ENCODE data around the gene GGACT. TPM values are rescaled to one million over a fixed set of nuclear protein-coding genes. Genes with fewer than 3 reads are reported as not detected.

The GGACT gene
- total RNA-seq, 2 donors from 2014 or later = 5.2 TPM; not detected in 1

DNA sequence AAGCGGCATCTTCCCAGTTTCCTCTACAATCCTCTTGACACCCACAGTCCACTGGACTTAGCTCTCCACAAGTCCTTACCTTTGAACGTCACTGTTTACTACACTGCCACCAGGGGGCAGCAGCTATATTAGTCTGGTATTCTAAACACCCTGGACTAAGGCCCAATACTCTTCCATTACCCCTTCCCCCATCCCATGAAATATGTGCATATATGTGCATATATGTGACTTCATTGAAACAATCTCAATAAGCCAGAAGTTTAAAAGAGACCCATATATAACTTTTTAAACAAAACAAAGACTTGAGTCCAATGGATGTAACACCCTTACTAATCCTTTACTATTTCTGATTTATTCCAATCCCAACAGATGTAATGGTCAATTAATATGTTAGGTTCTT lies 15.5 kb downstream of the GGACT start:
- Mint-ChIP-seq H3K27ac (no peak overlapping the region), H3K36me3 (no peaks in the 10 kb centered on the region), H3K9me3 (no peaks in the 10 kb centered on the region)
- peak; percentile 83 to 91 for ATAC-seq
- peak in 1 of 2 donors; percentile 74 for DNase-seq (ENCODE audit: low spot score in 2 of 2)

DNA sequence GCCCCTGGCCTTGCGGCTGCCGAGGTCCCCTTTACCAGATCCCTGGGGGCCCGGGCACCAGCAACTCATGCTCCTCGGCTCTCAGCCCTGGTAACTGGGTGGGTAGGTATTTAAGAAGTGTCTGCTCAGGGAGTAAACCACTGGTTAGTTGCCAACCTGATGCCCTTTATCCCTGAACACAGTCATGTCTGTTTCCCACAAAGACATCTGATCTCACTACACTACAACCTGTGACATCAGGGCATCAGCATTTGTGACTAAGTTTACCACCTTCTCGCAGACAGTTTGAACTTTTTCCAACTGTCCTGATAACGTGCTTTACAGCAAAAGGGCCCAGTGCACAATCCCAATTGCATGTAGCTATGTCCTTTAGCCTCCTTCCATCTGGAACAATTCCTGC lies 22.0 kb downstream of the GGACT start:
- no peaks in the 10 kb centered on the region for H3K9me3 Mint-ChIP-seq
- ATAC-seq (no peak), DNase-seq (ENCODE audit: low spot score in 2 of 2) (no peak)
- H3K27ac Mint-ChIP-seq = peak overlapping the region in 1 of 2 donors; percentile 45
- H3K36me3 Mint-ChIP-seq = peaks cover 6 to 17% of the 10 kb centered on the region in 2 donors

GRCh38 chr13:100565286-100565685 lies 23.3 kb downstream of the GGACT start:
- H3K9me3 Mint-ChIP-seq = no peaks in the 10 kb centered on the region
- no peak for ATAC-seq

DNA sequence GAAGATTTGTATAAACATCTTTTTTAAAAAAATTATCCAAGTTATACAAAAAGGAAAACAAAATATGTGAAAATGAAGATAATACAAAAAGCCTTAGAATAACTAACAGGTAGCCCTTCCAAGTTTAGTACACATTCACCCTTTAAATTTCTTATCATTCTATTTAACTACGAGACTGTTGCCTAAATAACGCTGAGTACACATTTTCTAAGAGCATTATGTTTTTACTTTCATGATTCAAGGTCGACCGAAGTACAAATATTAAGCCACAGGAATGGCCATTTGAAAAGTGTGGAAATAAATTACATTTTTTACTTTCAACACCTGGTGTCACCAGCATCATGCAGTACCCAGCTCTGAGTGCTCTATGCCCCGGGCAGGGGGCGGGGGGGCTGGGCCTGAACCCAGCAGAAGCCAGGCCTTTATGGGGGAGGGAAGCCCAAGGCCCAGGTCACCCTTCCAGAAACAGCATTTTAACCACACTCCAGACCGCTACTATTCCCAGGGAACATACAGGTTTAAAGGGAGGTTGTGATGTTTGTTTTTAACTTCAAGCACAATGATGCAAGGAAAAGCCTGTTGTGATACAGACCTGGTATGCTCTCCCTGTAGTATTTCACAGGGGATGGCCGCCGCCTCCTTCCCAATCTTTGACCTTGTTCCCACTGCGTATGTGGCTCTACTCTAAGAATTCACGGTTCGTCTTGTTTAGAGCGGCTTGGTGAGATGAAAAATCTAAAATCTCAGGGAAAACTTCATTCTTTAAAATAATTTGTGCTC lies 24.0 kb downstream of the GGACT start:
- H3K27ac Mint-ChIP-seq = no peak overlapping the region
- ATAC-seq = no peak
- H3K9me3 Mint-ChIP-seq = no peaks in the 10 kb centered on the region

More at GRCh38 chr13:100565286-100565685, 23.3 kb downstream of the GGACT start:
- H3K36me3 Mint-ChIP-seq = peaks cover 6 to 17% of the 10 kb centered on the region in 2 donors
- H3K27ac Mint-ChIP-seq = no peak overlapping the region
- no peak for DNase-seq (ENCODE audit: low spot score in 2 of 2)

DNA sequence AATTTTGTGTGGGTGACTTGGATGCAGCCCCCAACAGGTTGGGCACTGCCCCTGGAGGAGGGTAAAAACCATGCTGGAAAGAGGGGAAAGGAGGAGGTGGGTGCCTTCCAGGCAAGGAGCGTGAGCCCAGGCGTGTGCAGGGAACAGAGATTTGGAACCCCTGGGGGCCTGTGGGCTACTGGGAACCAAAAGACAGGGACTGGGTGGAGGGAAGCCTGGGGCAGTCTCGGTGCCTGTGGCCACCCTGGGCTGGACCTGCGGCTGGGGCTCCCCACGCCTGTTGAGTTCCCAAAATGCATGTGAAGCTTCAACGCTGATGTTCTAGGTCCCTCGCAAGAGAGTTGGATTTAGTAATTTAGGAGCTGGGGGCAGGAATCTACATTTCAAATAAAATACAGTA lies 24.8 kb downstream of the GGACT start:
- no peaks in the 10 kb centered on the region for H3K9me3 Mint-ChIP-seq
- peak overlapping the region in 1 of 2 donors; percentile 67 for H3K27ac Mint-ChIP-seq
- DNase-seq (ENCODE audit: low spot score in 2 of 2) (no peak), ATAC-seq (no peak)
- peaks cover 6 to 17% of the 10 kb centered on the region in 2 donors for H3K36me3 Mint-ChIP-seq

More for the DNA sequence above, 24.0 kb downstream of the GGACT start:
- DNase-seq (ENCODE audit: low spot score in 2 of 2) = no peak
- peaks cover 6 to 17% of the 10 kb centered on the region in 2 donors for H3K36me3 Mint-ChIP-seq

GRCh38 chr13:100561599-100562204 lies 26.9 kb downstream of the GGACT start:
- Mint-ChIP-seq H3K36me3 (peaks cover 6 to 11% of the 10 kb centered on the region in 2 donors), H3K9me3 (no peaks in the 10 kb centered on the region), H3K27ac (no peak overlapping the region)
- ATAC-seq (no peak), DNase-seq (ENCODE audit: low spot score in 2 of 2) (no peak)

DNA sequence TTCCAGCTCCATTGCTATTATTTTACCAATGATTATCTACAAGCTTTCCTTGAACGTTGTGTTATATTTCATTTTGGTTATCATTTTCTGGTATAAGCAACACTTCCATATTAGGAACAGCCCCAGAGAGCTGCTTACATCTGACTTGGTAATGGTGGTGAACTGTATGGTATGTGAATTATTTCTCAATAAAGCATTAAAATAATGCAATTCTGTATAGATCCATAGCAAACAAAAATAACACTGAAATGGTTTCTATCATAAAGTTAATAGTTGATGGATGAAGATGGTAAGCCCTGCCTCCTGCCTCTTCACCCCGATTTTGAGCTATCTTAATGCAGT lies 27.5 kb downstream of the GGACT start:
- ATAC-seq = no peak
- Mint-ChIP-seq H3K27ac (no peak overlapping the region), H3K9me3 (no peaks in the 10 kb centered on the region), H3K36me3 (peaks cover 2 to 5% of the 10 kb centered on the region in 2 donors)
- no peak for DNase-seq (ENCODE audit: low spot score in 2 of 2)

DNA sequence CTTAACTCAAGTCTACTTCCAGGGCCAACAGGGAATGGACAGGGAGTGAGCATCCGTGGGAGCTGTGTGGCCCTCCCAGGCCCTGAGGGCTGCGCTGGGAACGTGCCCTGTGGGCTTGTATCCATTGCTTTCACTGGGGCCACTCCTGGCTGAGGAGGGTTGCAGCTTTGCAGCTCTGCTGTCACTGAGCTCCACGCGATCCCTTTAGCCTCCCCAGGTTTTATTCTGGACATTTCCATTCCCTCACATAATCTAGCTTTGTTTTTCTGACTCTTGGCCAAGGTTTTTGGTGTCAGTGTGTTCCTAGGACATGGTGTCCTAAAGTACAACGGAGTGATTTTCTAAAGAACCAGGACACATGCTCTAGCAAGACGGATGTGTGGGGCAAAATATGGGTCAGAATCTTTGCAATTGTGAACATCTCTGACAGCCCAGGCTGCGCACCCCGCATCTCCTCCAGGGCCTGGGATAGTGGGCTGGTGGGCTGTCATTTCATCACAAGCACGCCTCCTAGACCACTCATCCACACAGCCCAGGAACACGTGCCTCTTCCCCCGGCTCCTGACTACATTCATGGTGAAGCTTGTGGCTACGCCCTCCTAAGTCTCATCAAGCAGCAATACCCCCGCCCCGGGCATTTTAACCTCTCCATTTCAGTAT lies 28.0 kb downstream of the GGACT start:
- H3K9me3 Mint-ChIP-seq = no peaks in the 10 kb centered on the region
- H3K27ac Mint-ChIP-seq = no peak overlapping the region
- ATAC-seq = no peak
- no peak for DNase-seq (ENCODE audit: low spot score in 2 of 2)
- H3K36me3 Mint-ChIP-seq = peaks cover 0 to under 1% of the 10 kb centered on the region in 2 donors

GRCh38 chr13:100559886-100560285 lies 28.7 kb downstream of the GGACT start:
- no peaks in the 10 kb centered on the region for H3K9me3 Mint-ChIP-seq
- H3K27ac Mint-ChIP-seq = no peak overlapping the region
- no peaks in the 10 kb centered on the region for H3K36me3 Mint-ChIP-seq
- DNase-seq (ENCODE audit: low spot score in 2 of 2) (no peak), ATAC-seq (no peak)

- ATAC-seq (no peak), DNase-seq (ENCODE audit: low spot score in 2 of 2) (no peak)
- Mint-ChIP-seq H3K9me3 (no peaks in the 10 kb centered on the region), H3K36me3 (peaks cover 0 to 6% of the 10 kb centered on the region in 2 donors), H3K27ac (no peak overlapping the region)
Observed at GRCh38 chr13:100552755-100553154, 35.8 kb downstream of the GGACT start.

- peaks cover 0 to under 1% of the 10 kb centered on the region in 2 donors for H3K36me3 Mint-ChIP-seq
- ATAC-seq (no peak), DNase-seq (ENCODE audit: low spot score in 2 of 2) (no peak)
- H3K27ac Mint-ChIP-seq = no peak overlapping the region
- H3K9me3 Mint-ChIP-seq = no peaks in the 10 kb centered on the region
Observed at GRCh38 chr13:100549316-100549715, 39.3 kb downstream of the GGACT start.

DNA sequence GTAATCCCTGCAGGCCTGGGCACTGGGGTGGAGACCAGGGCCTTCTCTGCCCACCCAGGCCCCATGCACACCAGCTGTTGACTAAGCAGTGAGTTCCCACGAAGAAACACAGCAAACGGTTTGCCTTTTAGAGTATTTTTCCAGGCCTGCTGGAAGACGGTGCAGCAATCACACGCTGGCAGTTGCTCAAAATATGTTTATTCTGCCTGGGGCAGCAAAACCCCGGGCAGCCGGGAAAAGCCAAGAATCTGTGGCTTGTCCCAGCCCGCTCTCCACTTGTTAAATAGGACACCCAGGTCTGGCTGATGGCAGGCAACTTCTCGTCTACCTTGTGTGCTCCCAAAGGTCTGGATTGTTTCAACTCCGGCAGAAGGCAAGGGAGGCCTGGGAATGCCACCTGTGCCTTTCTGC lies 40.8 kb downstream of the GGACT start:
- Mint-ChIP-seq H3K27ac (no peak overlapping the region), H3K9me3 (no peaks in the 10 kb centered on the region), H3K36me3 (no peaks in the 10 kb centered on the region)
- ATAC-seq (no peak), DNase-seq (ENCODE audit: low spot score in 2 of 2) (no peak)

DNA sequence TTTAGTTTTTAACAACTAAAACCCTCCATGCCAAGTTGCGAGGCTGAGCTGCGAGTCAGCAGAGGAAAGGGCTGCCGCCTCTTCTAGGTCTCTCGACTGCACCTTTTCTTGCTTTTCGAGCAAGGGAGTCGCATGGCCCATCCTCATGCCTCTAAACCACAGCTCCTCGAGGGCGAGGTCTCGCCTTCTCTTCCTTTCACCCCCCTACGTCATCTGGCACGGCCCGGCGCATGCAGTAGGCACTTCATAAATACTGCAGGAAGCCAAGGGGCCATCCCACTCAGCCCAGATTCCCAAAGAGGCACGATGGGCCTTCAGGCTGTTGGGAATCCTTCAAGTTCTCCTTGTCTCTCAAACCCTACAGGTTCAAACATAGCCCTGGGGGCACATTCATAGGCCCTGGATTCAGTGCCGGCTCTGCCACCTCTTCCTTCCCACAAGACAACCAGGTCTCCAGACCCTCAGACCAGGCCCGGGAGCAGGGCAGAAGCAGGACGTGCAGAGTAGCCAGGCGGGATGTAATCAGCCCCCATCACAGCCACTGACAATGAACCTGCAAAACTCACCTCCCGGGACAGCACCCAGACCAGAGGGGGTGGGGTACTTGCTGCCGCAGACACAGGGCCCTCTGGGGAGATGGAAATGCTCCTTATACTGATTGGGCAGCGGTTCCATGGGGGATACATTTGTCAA lies 41.7 kb downstream of the GGACT start:
- DNase-seq (ENCODE audit: low spot score in 2 of 2) = no peak
- ATAC-seq = no peak
- no peaks in the 10 kb centered on the region for H3K36me3 Mint-ChIP-seq
- H3K27ac Mint-ChIP-seq = peak overlapping the region in 1 of 2 donors; percentile 85
- no peaks in the 10 kb centered on the region for H3K9me3 Mint-ChIP-seq

GRCh38 chr13:100545684-100546061 lies 42.9 kb downstream of the GGACT start:
- H3K9me3 Mint-ChIP-seq = no peaks in the 10 kb centered on the region
- ATAC-seq (no peak), DNase-seq (ENCODE audit: low spot score in 2 of 2) (no peak)
- H3K36me3 Mint-ChIP-seq = no peaks in the 10 kb centered on the region
- no peak overlapping the region for H3K27ac Mint-ChIP-seq

DNA sequence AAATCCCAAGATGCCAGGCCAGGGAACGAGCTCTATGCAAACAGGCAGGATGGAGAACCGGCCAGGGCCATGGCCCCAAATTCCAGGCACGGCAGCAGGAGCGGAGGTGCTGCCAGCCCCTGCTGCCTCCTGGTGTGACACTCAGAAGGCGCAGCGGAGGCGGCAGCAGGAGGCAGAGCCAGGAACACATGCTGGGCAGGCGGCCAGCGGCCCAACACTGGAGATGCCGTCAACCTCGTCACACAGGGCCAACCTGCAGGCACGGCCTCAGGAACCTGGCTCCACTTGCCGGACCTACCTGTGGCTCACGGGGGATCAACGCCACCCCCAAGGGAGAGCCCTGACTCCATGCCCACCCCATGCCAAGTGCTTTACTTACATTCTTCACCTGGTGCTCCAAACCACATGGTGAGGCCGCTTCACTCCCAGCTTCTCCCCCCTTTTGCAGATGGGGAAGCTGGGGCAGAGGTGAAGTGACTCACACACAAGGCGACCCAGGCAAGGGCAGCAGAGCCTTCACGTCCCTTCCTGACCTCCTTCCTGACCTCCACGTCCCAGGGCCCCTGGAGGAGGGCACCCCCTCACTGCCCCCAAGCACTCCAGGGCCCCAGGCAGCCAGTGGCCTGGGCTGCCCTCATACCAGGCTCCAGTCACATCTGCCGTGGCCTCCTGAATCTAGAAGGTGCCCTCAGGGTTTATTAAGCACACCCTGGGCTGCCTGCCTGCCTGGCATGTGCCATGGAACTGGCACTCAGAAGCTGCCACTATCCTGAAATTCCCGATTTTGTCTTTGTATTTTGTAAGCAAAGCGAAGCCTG lies 43.5 kb downstream of the GGACT start:
- ATAC-seq (no peak), DNase-seq (ENCODE audit: low spot score in 2 of 2) (no peak)
- Mint-ChIP-seq H3K27ac (no peak overlapping the region), H3K9me3 (no peaks in the 10 kb centered on the region), H3K36me3 (no peaks in the 10 kb centered on the region)

DNA sequence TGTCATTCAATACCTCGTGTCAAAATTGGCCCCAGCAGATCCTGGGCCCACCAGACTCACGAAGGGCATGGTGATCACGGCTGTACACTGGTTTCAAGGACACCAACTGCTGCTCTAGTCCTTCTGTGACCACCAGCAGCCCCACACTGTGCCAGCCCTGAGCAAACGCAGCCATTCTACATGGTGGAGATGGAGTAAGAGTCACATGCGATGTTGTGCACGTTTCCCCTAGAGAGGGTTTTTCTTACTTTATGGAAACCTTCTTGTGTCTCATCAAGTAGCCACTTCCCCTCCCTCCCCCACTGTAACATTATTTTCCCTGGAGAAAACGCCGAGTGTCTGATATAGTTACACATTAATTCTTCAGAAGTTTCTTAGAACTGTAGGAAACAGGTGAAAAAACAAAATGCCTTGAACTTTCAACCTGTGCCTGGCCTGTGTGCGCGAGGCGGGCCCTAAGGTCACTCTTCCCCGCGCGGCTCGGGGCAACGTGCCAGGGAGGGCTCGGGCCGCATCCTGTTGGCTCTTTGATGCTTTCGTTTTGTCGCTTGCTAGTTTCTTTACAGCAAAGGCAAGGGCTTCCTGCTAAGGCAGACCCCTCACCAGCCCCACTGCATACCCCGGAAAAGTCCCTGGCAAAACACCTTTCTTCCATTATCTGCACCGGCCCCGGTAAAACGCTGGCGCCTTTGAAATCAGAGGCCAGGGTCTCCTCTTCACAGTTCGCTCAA lies 44.6 kb downstream of the GGACT start:
- H3K36me3 Mint-ChIP-seq = no peaks in the 10 kb centered on the region
- ATAC-seq (no peak), DNase-seq (ENCODE audit: low spot score in 2 of 2) (no peak)
- no peaks in the 10 kb centered on the region for H3K9me3 Mint-ChIP-seq
- no peak overlapping the region for H3K27ac Mint-ChIP-seq
